Glomerular visceral epithelial cell (primary cell): ENCODE data around the gene HOXD8.

ENCODE experiments used
- DNase-seq: peaks from one replicate; pipeline ENCODE4 v3.0.0-alpha.2; 2016; ENCODE audit errors: extremely low spot score

Gene HOXD8

GRCh38 chr2:176128982-176129796 is at the start of gene HOXD8:
Gene HOXD8, plus strand, starts transcription at chr2:176129705. Its CDS starts 662 bp downstream, at chr2:176130367.
- peak; percentile 84 for DNase-seq

DNA sequence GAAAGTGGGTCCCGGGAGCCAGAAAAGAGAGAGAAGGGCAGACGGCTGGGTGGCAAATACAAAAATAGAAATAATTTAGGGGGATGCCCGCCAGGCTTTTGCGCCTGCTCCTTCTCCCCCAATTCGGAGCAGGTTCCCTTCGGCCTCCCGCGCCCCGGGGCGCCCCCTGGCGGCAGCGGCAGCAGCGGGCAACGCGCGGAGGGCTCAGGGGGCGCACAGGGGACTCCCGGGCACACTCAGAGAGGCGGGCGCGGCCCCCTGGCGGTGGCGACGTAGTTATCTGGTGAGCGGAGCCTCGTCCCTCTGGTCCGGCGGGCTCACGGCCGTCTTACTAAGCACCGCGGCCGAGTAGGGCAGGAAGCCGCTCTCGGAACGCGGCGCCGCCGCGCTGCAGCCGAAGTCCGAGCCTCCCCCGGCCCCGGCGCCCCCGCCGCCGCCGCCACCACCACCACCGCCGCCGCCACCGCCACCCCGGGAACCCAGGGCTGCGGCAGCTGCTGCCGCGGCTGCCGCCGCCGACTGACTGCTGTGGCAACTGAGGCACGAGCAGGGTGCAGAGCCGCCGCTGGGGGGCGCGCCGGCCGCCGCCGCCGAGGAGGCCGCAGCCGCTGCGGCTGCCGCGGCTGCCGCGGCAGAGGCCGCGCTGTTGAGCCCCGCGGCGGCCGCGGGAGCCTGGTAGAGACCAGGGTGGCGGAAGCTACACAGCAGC is 49.5 kb upstream of the HOXD8 start:
- DNase-seq = peak; percentile 68

- DNase-seq = peak; percentile 22
These were observed 48.7 kb upstream of the HOXD8 start for GRCh38 chr2:176080540-176081375.

- DNase-seq = no peak
These were observed 48.1 kb upstream of the HOXD8 start for GRCh38 chr2:176081376-176081836.

GRCh38 chr2:176081837-176082524 is 47.5 kb upstream of the HOXD8 start:
- no peak for DNase-seq

- no peak for DNase-seq
These were observed 47.0 kb upstream of the HOXD8 start for GRCh38 chr2:176082525-176082823.

DNA sequence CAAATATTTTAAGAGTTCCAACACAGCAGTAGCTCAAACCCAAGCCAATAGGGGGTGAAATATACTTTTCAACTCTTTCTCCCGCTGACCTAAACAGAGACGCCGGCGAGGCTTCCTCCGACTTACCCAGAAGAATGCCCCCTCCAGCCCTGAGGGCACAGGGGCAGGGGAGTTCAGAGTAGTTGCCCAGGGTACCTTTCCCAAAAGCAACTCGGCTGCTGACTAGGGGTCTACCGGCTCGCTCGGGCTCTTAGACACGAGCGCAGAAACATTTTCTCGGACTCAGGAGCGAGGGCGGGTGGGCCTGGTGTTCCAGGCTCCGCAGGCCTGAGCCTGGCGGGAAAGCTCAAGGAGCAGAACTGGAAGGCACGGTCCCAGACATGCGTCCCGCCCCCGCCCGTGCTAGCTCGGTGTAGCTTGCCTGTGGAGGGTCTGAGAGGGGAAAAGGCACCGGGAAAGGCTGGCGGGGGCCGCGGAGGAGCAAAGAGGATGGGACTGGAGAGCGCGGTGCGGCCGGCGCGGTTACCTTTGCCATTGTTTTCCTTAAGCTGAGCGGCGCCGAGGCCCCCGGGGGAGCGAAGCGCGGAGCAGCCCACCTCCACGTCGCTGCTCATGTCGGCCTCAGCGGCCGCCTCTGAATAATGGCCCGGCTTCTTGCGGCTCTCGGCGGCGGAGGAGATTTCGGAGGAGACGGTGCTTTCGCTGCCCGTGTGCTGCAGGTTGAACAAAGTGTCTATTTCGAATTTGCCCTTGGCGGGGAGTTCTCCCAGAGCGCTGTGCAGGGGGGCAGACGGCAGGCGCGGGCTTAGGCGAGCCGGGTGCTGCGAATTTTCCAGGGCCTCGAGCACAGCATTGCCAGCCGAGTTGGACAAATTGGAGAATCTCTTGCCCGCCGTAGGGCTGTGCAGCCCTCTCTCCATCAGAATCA is 46.4 kb upstream of the HOXD8 start:
- no peak for DNase-seq

DNA sequence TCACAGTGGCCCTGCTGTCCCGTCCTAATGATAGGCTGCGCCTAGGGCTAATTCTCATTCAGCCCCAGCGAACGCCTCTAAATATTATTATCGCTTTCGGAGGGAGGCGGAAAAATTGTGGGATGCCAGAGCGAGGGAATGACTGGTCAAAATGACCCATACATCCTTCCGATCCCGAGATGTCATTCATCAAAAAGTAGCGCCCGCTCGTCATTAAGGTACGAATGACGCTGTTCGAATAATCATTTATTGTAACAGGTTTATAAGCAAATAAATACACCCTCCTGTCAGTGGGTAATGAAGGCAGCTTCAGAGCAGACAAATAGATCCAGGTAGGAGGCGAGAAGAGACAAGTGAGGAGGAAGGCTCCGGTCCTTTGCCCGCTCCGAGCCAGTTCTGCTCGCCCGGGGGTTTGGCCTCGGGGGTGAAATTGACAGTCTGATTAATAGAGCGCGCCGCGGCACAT is 45.7 kb upstream of the HOXD8 start, which contains the start of gene EVX2:
EVX2 (minus strand) TSS at position 167 of the 466 bp plus-strand sequence. CDS start 186 bp downstream, outside the sequence.
- DNase-seq = no peak

- no peak for DNase-seq
These were observed 44.8 kb upstream of the HOXD8 start for GRCh38 chr2:176084611-176085119.

- no peak for DNase-seq
These were observed 44.3 kb upstream of the HOXD8 start for GRCh38 chr2:176085120-176085788.

GRCh38 chr2:176085861-176086771 is 43.4 kb upstream of the HOXD8 start:
- DNase-seq = no peak

- DNase-seq = no peak
These were observed 42.0 kb upstream of the HOXD8 start for GRCh38 chr2:176087330-176088047.

GRCh38 chr2:176088048-176088936 is 41.2 kb upstream of the HOXD8 start:
- peak; percentile 59 for DNase-seq

DNA sequence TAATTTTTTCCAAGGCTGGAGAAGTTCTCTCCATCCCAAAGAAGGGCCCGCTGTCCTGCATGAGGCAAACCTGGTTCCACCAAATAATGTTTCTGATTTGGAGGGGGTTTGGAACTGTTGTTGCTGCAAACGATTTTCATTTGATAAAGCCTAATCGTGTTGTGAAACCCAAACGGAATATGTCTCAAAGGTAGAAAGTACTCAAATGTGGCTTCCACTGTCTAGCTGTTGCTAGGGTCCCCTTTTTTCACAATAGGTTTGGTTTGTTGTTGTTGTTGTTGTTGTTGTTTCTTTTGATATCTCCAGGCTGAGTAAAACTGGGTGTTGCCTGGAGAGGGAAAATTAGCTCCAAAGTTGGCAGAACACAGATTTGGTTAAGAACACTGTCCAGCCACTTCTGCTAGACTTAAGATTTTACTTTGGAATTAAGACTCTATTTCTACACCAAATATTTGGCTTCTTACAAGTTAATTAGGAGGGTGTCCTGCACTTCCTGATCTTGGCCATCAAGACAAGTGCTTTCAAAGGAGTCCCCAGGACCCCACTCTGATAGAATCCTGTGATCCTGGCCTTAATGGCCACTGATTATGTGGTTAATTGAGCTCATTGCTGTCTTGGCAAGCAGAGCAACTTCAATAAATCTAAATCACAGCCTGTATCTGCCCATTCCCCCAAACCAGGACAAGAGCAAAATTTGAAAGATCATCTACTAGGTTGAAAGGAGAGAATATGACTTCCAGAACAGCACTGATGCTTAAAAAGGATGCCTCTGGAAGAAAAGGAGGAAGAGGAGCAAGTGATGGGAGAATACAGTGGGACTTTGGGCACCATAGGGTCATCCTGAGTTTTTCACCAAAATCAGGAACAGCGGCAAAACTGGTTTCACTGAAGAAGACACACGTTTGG is 40.3 kb upstream of the HOXD8 start:
- no peak for DNase-seq

DNA sequence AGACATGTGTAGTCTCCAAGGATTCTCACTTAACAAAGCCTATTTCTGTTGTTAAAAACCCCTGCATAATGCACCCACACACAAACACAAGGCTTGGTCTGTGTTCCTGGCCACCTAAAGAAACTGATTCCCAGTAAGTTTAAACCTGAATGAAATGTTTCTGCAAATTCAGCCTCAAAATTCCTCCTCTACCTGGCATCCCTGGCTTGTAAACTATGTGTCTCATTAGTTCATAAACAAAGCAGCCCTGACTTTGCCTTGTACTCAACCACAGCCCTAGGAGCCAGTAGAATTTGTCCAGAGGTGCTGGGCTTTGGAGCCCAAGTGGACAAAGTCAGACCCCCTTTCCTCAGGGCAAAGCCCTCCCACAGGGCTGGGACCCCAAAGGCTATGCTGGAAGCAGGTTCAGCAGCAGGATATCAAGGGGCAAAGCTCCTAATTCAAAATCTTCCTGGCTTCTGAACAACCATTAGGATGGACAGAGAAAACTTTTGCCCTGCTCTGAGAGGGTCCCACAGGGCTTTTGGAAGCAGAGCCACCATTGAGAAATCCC is 39.6 kb upstream of the HOXD8 start:
- no peak for DNase-seq
